ENCODE data around the gene TMBIM6. TPM values are rescaled to one million over a fixed set of nuclear protein-coding genes. Genes with fewer than 3 reads are reported as not detected.

The TMBIM6 gene
- total and polyA plus RNA-seq, 9 of the 15 experiments (the other 6 are each of a cell fraction or from before 2014, with no cell fraction given) = 147 to 1,288 (median 352) TPM

- TF ChIP-seq CTCF (IDR thresholded peaks at IDR 0.05 in 2 of 3, conservative IDR thresholded peaks at IDR 0.05 in 1 of 3; ENCODE audit: insufficient read depth in 2 of 3, low read depth in 1 of 3, low read length in 3 of 3) (peak; percentile 88 to 94 (median 89)), HEY1 (CRISPR knock-in tag; IDR thresholded peaks at IDR 0.05; ENCODE audit: borderline replicate concordance) (no peak), IFI16 (CRISPR knock-in tag; IDR thresholded peaks at IDR 0.05) (no peak), DEAF1 (CRISPR knock-in tag; IDR thresholded peaks at IDR 0.05) (0 out of 2 replicates have a peak, but pooled peaks have one; percentile 24), MAZ (CRISPR knock-in tag; conservative IDR thresholded peaks at IDR 0.05 in 1 of 2, IDR thresholded peaks at IDR 0.05 in 1 of 2) (peak in 1 of 2 experiments; percentile 32; a peak in 1 of 4 replicates)
Measured at GRCh38 chr12:49777800-49778748, 36.7 kb downstream of the TMBIM6 start (continued).

Measured in K562 (cell line).